ENCODE data around the gene ASPSCR1.

Gene ASPSCR1

DNA sequence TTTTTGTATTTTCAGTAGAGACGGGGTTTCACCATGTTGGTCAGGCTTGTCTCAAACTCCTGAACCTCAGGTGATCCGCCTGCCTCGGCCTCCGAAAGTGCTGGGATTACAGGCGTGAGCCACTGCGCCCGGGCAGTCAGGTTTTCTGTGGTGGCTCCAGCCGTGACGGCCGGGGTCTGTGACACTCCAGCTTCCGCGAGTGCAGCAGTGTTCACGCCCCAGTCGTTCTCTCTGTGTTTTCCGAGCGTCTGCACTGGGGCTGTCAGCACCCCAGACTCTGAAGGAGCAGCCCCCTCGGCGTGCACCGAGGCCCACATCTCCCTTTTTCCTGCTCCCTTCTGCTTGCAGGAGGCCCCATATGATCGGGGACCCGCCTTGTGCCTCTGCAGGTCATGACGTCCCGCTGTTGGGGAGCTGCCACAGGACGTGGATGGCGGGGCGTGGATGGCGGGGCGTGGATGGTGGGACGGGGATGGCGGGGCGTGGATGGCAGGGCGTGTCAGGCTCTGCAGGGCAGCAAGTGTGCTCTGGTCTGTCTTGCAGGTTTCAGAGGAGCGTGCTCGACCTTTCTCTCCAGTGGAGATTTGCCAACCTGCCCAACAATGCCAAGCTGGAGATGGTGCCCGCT is 5.7 kb downstream of the ASPSCR1 start:
- DNase-seq (ENCODE audit: low spot score) = no peak

DNA sequence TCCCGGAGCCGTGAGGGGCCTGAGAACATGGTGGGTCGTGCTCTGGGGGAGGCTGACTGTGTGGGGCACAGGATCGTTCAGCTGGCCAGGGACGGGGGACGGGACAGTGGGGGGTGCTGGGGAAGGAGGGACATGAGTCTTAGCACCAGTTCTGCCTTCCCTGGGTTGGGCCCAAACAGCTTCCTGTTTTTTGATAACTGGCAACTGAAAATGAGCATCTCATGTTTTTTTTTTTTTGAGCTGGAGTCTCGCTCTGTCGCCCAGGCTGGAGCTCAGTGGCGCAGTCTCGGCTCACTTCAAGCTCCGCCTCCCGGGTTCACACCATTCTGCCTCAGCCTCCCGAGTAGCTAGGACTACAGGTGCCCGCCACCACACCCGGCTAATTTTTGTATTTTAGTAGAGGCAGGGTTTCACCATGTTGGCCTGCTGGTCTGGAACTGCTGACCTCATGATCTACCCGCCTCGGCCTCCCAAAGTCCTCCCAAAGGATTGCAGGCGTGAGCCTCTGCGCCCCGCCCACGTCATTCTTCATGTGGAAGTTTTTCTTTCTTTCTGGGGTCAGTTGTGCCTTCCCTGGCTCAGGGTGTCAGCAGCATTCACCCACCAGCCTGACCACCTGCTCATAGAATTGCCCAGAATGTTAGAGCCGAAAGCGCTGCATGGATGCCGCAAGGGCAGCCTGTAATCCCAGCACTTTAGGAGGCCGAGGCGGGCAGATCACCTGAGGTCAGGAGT is 6.4 kb downstream of the ASPSCR1 start:
- no peak for DNase-seq (ENCODE audit: low spot score)

DNA sequence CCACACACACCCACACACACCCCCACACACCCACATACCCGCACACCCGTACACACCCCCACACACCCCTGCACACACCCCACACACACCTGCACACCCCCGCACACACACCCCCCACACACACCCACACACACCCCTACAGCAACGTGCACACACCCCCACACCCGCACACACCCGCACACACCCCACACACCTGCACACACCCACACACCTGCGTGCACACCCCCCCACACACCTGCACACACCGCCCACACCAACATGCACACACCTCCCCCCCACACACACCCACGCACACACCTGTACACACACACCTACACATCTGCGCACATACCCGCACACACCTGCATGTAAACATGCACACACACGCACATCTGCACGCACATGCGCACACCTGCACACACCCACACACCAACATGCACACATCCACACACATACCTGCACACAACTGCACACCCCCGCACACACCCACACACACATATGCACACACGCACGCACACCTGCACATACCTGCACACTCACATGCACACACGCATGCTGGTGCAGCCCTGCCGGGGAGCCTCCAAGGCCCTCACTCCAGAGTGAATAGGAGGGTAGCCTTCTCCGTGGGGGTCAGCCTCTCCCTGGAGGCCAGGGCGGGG is 7.5 kb downstream of the ASPSCR1 start:
- no peak for DNase-seq (ENCODE audit: low spot score)

DNA sequence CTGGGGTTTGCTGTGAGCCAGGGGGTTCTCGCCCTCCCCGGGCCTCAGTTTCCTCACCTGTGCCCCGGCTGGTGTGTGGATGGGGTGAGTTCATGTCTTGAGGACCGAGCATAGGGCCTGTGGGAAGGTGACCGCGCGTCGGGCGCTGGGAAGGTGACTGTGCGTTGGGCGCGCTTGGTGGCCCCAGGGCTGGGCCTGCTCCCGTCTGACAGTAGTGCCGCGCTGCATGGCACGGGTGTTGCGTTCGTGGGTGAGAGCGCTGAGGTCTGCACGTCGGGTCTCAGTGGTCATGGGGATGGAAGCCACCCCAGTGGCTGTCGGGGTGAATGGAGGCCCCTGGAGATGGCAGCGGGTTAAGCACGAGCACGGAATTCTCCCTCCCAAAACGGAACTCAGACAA is 9.2 kb downstream of the ASPSCR1 start:
- DNase-seq (ENCODE audit: low spot score) = no peak

DNA sequence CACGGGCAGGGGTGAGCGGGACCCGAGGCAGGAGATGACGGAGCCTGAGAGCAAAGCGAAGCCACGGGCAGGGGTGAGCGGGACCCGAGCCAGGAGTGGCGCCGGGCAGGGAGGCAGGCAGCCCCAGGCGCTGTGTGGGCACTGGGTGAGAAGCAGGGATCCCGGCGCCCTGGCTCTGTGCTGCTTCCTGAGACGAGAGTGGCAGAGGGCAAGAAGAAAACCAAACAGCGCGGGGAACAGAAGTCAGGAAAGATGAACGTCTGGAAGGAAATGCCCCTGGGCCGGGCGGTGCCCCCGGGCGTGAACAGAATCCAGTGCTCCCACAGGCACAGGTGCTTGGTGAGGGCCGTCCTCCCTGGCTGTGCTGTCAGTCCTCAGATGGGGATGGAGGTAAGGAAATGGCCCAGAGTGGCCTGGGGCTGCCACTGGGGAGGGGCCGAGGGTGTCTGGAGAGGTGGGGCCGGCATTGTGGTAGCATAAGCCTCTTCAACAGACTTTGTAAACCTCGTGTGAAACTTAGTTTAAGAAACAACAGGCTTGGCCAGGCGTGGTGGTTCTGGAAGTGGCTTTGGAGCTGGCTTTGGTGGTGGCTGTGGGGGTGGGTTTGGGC is 9.8 kb downstream of the ASPSCR1 start:
- no peak for DNase-seq (ENCODE audit: low spot score)

DNA sequence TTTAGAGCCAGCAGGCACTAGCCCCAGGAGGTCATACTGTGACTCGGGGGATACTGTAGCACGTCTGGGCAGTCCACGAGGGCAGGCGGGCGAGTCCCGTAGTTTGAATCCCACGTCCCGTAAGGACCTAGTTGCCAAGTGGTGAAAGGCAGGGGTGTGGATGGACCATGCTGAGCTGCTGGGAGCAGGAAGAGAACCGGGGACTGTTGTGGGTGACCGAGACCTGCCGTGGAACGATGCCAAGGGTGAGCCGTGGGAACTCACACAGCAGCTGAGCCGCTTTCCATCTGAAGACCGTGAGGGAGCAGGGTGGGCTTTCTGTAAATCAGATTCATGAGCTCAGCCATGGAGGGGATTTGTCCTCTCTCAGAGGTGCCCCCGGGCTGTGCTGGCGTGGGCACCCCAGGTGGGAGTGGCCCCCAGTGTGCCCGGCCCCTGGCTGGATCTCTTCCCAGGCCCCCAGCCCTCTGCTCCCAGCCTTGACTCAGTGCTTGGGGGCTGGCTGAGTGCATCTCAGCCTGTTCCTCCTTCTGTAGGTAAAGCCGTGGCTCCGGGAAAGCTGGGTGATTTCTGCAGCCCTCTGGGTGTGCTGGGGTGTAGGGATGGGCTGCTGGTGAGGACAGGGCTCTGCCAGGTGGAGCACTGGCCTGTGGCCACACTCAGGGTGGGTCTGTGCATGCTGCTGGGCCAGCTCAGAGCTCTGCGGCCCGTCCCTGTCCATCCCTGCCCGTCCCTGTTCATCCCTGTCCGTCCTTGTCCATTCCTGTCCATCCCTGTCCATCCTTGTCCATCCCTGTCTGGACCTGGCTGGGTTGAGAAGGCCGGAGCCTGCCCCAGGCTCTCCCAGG is 13.6 kb downstream of the ASPSCR1 start:
- no peak for DNase-seq (ENCODE audit: low spot score)

DNA sequence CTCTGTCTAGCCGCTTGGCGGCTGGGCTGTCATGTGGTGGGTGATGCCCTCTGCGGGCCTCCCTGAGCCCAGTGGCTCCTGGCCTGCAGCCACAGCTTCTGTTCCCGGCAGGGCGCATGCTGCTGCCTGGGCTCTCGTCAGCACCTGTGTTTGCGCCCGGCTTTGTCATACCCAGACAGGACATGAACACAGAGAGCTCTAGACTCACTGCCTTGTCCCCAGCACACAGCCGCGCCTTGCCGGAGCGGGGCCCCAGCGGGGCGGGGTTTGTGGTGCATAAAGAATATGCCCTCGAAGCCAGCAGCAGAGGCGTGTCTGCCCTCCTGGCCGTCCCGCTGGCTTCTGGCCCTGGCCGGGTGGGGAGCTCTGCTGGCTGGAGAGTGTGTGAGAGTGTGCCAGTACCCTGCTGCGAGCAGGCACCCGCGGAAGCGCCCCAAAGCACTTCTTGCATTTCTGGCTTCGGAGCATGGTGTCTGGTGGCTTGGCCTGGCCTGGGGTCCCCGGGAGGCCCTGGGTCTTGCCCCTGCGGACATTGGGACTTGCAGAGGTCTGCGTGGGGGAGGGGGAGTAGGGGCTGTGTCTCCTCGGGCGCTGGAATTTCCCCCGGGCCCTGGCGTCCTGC is 14.4 kb downstream of the ASPSCR1 start:
- no peak for DNase-seq (ENCODE audit: low spot score)

DNA sequence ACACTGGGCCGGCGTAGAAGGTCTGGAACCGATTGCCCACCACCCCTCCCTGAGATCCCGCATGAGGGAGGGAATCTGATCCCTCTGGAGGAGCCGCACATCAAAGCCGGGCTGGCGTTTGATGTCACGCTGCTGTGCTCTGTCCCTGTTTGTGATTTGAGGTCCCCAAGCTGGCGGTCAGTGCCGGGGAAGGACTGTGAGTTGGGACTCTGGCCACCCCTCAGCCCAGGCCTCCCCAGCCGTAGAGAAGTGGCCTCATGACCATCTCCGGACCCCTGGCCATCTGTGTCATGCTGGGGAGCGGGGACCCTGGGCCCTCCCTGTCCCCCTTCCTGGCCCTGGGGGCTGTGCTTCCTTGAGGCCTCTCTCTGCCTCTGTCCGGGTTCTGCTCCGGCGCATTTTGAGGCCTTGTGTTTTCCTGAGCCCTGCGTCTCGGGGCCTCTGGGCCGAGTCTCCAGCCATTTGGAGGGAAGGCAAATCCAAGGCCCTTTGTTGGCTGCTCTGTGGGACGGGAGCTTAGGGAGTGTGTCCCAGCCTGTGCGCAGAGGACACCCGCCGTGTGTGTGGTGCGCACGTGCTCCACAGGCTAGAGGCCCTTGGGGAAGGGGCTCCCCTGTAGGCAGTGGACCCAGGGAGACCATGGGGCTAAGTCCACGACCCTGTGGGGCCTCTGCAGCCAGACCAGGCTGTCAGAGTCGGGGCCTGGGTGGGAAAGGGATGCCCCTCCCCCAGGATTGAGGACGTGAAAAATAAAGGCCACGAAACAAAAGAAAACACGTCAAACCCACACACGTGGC is 15.1 kb downstream of the ASPSCR1 start:
- DNase-seq (ENCODE audit: low spot score) = no peak

DNA sequence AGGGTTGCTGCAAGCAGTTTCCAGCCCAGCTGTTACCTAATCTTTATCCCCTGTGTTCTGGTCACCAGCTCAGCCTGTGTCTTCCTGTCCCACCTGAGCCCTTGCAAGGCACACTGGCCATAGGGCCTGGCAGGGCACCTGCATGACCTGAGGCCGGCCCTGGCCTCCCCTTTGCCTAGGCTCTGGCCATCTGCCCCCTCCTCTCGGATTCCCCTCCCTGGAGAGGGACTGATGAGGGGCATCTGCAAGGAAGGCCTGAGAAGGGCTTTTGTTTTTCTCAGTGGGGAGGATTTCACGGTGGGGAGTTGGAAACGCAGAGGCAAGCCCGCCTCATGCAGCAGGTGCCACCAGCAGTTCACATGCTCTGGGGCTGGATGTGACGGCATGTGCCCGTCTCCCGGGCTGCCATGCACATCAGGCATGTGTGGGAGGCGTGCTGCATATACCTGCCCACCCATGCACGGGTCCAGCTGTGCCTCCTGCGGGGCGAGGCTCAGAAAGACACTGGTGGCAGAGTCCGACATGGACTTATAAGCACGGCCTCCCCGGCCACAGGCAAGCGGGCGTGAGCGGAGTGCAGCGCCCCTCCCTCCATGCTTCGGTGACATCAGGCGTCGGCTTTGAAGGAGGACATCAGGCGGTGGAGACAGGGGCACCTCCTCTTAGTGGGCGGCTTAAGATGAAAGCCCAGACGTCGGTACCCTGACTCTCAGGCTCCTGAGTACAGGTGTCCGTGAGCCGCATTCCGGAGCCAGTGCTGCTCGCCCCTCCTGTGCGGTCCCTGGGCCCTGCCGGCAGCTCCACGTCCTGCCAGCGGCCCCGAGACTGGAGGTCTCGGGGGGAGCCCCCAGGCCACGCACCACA is 16.5 kb downstream of the ASPSCR1 start:
- no peak for DNase-seq (ENCODE audit: low spot score)

DNA sequence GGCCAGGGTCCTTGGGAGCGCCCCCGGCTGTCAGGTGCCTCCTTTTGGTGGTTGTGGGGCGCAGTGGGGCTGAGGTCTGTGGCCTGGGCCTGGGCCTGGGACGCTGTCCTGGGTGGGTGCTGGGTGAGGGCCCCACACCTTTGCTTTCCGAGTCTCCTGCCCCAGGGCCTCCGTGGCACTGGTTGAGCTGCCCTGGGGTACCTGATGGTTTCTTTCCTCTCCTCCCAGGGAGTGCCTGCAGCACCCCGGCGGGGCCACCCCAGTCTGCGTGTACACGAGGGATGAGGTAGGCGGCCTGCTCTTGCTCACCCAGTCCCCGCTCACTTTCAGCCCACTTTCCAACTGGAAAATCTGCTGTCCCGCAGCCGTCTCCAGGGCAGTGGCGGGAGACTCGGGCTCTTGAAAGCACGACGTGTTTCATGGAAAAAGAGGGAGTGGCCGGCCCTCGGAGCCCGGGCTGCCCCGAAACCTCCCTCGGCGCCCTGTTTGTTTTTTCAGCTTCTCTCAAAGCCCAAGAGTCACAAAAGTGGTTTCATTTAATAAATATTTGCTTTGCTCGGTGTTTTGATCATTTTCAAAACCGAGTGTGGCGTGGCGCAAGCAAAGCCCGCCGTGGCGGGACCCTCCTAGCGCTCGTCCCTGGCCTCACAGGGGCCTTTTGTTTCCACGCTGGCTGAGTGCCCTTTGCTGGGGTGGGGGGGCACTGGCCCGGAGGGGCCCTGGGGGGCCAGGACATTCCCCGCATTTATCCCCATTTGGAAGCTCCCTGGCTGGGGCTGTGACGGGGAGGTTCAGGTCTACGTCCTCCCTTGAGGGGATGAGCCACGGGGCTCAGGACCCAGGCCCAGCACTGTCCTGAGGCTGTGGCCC is 17.4 kb downstream of the ASPSCR1 start:
- no peak for DNase-seq (ENCODE audit: low spot score)

DNA sequence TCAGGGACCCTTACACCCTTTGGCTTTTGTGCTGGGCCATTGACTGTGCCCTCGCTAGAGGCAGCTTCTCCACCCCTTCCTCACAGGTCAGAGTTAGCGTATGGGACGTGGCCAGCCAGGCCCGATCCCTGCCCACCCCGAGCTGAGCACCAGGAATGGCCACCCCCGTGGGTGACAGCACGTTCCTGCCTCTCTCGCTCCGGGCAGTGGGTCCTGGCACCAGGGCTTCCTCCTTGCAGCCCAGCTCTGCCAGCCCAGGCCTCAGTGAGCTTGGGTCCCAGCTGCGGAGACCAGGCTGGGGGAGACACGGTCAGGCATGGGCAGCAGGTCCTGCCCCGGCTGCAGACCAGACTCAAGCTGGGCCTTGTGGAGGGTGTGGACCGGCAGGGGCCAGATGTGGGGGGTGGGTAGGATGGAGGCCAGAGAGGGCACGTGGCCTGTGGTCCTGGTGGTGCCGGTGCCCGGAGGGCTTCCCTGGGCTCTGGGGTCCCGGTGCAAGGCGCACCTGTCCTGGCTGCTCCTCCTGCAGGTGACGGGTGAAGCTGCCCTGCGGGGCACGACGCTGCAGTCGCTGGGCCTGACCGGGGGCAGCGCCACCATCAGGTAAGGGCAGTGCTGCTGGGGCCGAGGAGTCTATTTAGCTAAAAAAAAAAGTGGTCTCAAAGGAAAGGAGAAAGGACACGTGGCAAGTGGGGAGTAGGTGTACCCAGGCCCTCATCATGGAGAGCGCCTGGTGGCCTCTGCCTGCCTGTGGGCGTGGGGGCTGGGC is 18.2 kb downstream of the ASPSCR1 start:
- DNase-seq (ENCODE audit: low spot score) = no peak

DNA sequence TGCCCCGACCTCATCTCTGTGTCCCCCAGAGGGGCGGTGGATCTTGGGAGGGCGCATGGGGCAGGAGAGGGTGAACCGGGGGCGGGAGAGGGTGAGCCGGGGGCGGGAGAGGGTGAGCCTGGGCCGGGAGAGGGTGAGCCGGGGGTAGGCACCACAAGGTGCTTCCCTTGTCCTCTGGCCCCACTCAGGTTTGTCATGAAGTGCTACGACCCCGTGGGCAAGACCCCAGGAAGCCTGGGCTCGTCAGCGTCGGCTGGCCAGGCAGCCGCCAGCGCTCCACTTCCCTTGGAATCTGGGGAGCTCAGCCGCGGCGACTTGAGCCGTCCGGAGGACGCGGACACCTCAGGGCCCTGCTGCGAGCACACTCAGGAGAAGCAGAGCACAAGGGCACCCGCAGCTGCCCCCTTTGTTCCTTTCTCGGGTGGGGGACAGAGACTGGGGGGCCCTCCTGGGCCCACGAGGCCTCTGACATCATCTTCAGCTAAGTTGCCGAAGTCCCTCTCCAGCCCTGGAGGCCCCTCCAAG is 18.9 kb downstream of the ASPSCR1 start:
- no peak for DNase-seq (ENCODE audit: low spot score)

DNA sequence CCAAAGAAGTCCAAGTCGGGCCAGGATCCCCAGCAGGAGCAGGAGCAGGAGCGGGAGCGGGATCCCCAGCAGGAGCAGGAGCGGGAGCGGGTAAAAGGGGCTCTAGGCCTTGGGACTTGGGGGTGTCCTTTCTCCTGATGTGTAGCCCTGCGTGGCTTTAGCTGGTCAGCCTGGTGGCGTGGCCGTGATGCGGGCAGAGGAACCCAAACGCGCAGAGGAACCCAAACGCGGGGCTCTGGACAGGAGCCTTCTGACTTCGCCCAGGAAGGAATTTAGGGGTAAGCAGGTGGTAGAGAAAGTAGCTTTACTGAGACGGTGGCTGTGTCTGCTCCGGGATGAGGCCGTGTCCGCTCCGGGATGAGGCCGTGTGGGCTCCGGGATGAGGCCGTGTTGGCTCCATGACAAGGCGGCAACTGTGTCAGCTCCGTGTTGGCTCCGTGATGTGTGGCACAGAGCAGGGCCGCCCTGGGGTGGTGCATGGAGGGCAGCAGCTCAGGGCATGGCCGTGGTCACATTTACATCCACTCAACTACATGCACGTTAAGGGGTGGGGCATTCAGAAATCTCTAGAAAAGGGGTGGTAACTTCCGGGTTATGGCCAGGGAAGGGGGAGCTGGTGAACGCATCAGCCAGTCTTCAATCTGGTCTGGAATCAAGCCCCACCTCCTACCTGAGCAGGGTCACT is 19.5 kb downstream of the ASPSCR1 start:
- DNase-seq (ENCODE audit: low spot score) = no peak

DNA sequence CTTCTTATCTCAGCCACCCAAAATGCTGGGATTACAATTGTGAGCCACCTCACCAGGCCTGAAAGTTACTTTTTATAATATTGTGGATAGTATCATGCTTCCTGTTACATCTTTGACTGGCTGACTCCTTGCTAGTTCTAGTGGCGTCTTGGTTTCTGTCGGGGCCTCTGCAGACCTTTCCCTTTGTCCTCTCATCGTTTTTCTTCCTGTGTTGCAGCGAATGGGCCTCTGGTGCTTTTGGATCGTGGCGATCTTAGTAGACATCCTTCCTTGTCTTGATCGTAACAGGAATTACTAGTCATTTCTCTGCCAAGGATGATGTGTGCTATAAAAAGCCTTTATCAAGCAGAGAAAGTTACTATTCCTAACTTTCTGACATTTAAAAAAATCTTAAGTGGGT is 20.8 kb downstream of the ASPSCR1 start:
- no peak for DNase-seq (ENCODE audit: low spot score)

DNA sequence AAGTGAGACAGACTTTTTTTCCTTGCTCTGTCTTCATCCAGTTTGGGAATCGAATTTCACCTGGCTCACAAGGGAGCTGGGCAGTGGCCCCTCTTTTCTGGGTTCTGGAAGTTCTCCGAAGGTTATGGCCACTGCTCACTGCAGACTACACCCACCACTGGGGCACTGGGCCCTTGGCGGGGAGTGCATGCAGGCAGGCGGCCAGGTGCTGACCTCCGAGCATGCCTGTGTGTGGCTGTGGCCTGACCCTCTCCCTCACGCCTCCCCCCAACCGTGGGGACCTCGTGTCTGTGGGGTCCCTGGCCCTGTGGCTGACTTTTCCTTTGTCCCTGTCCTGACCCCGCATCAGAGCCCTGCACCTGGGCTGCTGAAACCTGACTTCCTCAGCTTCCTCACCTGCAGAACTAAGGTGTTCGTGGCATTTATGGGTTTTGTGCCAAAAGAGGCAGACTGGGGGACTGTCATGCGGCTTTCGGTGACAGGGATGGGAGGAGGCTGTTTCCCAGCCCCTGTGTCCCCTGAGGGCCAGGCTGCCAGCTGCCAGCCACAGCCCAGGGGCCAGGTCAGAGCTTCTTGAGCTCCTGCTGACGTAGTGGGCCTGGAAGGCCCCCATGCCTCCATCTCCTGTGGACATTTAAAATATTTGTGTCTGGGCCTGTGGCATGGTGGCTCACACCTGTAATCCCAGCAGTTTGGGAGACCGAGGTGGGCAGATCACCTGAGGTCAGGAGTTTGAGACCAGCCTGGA is 21.4 kb downstream of the ASPSCR1 start:
- no peak for DNase-seq (ENCODE audit: low spot score)

DNA sequence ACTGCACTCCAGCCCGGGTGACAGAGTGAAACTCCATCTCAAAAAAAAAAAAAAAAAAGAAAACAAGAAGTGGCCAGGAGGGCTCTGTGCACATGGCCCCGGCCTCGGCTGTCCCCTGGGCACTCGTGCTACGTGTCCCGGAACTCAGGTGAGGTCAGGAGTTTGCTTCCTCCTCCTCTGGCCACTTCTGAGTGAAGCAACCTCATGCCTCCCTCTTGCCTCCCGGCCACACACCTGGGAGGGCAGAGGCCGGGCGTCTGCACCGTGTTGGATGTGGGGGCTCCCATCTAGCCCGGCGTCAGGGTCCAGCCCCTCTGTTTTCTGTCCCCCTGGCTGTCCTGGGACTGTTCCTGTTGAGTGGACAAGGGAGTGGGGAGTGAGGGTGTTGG is 22.2 kb downstream of the ASPSCR1 start:
- DNase-seq (ENCODE audit: low spot score) = no peak

Measured in COLO829 (cell line).